HepG2 (cell line): Measurements from ENCODE around the gene TBRG1. TPM values are rescaled to one million over a fixed set of nuclear protein-coding genes. Genes with fewer than 3 reads are reported as not detected.
A peak's percentile ranks its signal among the peaks of the same experiment; 100 is the strongest.

ENCODE experiments used
- ADNP ChIP-seq: sonication (generic); formaldehyde crosslinking; IDR thresholded peaks from 2 replicates; pipeline ENCODE4 v1.4.0; 2020; ENCODE audit warnings: missing genetic modification reagents
- BCL3 ChIP-seq: sonication (generic); formaldehyde crosslinking; IDR thresholded peaks from 2 replicates; pipeline ENCODE4 v1.5.1; 2020; ENCODE audit warnings: mild to moderate bottlenecking, missing genetic modification reagents, moderate library complexity
- GPN1 ChIP-seq: sonication (generic); formaldehyde crosslinking; IDR thresholded peaks from 2 replicates; pipeline ENCODE4 v1.5.1; 2020; ENCODE audit warnings: missing genetic modification reagents, borderline replicate concordance
- HNF4A ChIP-seq: sonication (generic); formaldehyde crosslinking; IDR thresholded peaks from 2 replicates; pipeline ENCODE4 v1.4.0; 2020; ENCODE audit warnings: missing genetic modification reagents
- HNRNPLL ChIP-seq: fragments of 200-400 bp; formaldehyde crosslinking; IDR thresholded peaks from 2 replicates; pipeline ENCODE4 v1.6.1; 2017; ENCODE audit warnings: mild to moderate bottlenecking, low read depth, low read length; ENCODE audit not compliant: poor library complexity, severe bottlenecking
- KAT8 ChIP-seq: IDR thresholded peaks from 2 replicates; pipeline ENCODE4 v1.6.1; 2016; ENCODE audit warnings: missing genetic modification reagents, missing compliant biosample characterization
- NFE2 ChIP-seq: sonication (generic); formaldehyde crosslinking; IDR thresholded peaks from 2 replicates; pipeline ENCODE4 v1.4.0; 2020; ENCODE audit warnings: missing genetic modification reagents
- PHB2 ChIP-seq: fragments of 450-650 bp; IDR thresholded peaks from 2 replicates; pipeline ENCODE4 v1.6.1; 2018; ENCODE audit not compliant: partially characterized antibody
- PRDM10 ChIP-seq: sonication (generic); formaldehyde crosslinking; IDR thresholded peaks from 2 replicates; pipeline ENCODE4 v1.4.0; 2020; ENCODE audit warnings: low read depth, missing genetic modification reagents
- PRMT3 ChIP-seq: sonication (generic); formaldehyde crosslinking; IDR thresholded peaks from 2 replicates; pipeline ENCODE4 v1.8.1; 2022; ENCODE audit warnings: low read depth, mild to moderate bottlenecking, moderate library complexity, missing genetic modification reagents, borderline replicate concordance
- SRSF9 ChIP-seq: fragments of 200-400 bp; formaldehyde crosslinking; IDR thresholded peaks from 2 replicates; pipeline ENCODE4 v1.6.1; 2018; ENCODE audit warnings: borderline replicate concordance, mild to moderate bottlenecking, low read depth, low read length; ENCODE audit not compliant: insufficient read depth, poor library complexity, severe bottlenecking
- SSRP1 ChIP-seq: IDR thresholded peaks from 2 replicates; pipeline ENCODE4 v1.6.1; 2016; ENCODE audit warnings: control low read depth
- TARDBP ChIP-seq: sonication (generic); formaldehyde crosslinking; IDR thresholded peaks from 2 replicates; pipeline ENCODE4 v1.8.0; 2022; ENCODE audit warnings: mild to moderate bottlenecking, missing genetic modification reagents
- YEATS4 ChIP-seq: sonication (generic); formaldehyde crosslinking; IDR thresholded peaks from 2 replicates; pipeline ENCODE4 v1.4.0; 2020; ENCODE audit warnings: missing genetic modification reagents, borderline replicate concordance
- ZBTB25 ChIP-seq: IDR thresholded peaks from 2 replicates; pipeline ENCODE4 v1.6.1; 2018; ENCODE audit warnings: missing genetic modification reagents
- ZKSCAN5 ChIP-seq: sonication (generic); formaldehyde crosslinking; IDR thresholded peaks from 2 replicates; pipeline ENCODE4 v1.5.1; 2020; ENCODE audit warnings: mild to moderate bottlenecking, missing genetic modification reagents
- ZNF562 ChIP-seq: sonication (generic); formaldehyde crosslinking; IDR thresholded peaks from 2 replicates; pipeline ENCODE4 v1.8.0; 2022; ENCODE audit warnings: missing genetic modification reagents, borderline replicate concordance
- ZNF674 ChIP-seq: sonication (generic); formaldehyde crosslinking; IDR thresholded peaks from 2 replicates; pipeline ENCODE4 v1.5.0; 2020; ENCODE audit warnings: low read depth, mild to moderate bottlenecking, missing genetic modification reagents
- ZNF782 ChIP-seq: sonication (generic); formaldehyde crosslinking; IDR thresholded peaks from 2 replicates; pipeline ENCODE4 v1.4.0; 2020; ENCODE audit warnings: missing genetic modification reagents, mild to moderate bottlenecking, borderline replicate concordance
- ZNF879 ChIP-seq: sonication (generic); formaldehyde crosslinking; IDR thresholded peaks from 2 replicates; pipeline ENCODE4 v1.8.1; 2023; ENCODE audit warnings: missing genetic modification reagents
- polyA plus RNA-seq, 8 experiments: library from polyadenylated mRNA; depleted of rRNA in 3 of 8; stranded (reverse) in 7 of 8; unstranded in 1 of 8; fragments of >200 nt; fragmentation: Illumina TruSeq in 4 of 8; extraction: Trizol in 4 of 8; gene quantifications; 2 replicates each; pipeline versions ENCODE4 v1.2.1 to v1.2.3, GENCODE V29; 2011 to 2016; ENCODE audit warnings: low read depth in 4 of 8, missing spikeins in 1 of 8, mixed read lengths in 1 of 8; ENCODE audit not compliant: insufficient read depth in 1 of 8
- total RNA-seq, 5 experiments: library from RNA; depleted of rRNA; stranded (reverse); fragments of >200 nt; fragmentation: Illumina TruSeq; extraction: Trizol; gene quantifications; 2 replicates each; pipeline ENCODE4 v1.2.3, GENCODE V29; 2016; ENCODE audit warnings: low read depth in 1 of 5

TBRG1 gene
- total and polyA plus RNA-seq, 2 of the 13 experiments (the other 11 are each of a cell fraction or from before 2014, with no cell fraction given): 21.7 to 25.6 TPM

- TF ChIP-seq ZKSCAN5 (no peak), TARDBP (peak; percentile 77), ZNF674 (CRISPR knock-in tag) (0 out of 2 replicates have a peak, but pooled peaks have one; percentile 45), ADNP (CRISPR knock-in tag) (no peak), GPN1 (CRISPR knock-in tag) (no peak), ZNF562 (CRISPR knock-in tag) (no peak), HNF4A (no peak), NFE2 (CRISPR knock-in tag) (no peak), ZNF782 (CRISPR knock-in tag) (peak; percentile 95; the same call in 1 of the 2 replicates), KAT8 (CRISPR knock-in tag) (peak; percentile 99), SRSF9 (no peak), YEATS4 (CRISPR knock-in tag) (peak; percentile 70; the same call in 1 of the 2 replicates), ZNF879 (CRISPR knock-in tag) (no peak), ZBTB25 (CRISPR knock-in tag) (peak; percentile 83; the same call in 1 of the 2 replicates), HNRNPLL (peak; percentile 77), BCL3 (peak; percentile 79; the same call in 1 of the 2 replicates), PRDM10 (peak; percentile 84), PHB2 (no peak), SSRP1 (CRISPR knock-in tag) (0 out of 2 replicates have a peak, but pooled peaks have one; percentile 25), PRMT3 (no peak)
These were observed at the start of gene TBRG1 (continued) for GRCh38 chr11:124622531-124623451.
